ENCODE measurements around the gene F2.

GRCh38 chr11:46743043-46743442, 24.0 kb downstream of the F2 start:
- no peak for TF ChIP-seq EZH2 (IDR thresholded peaks at IDR 0.05; ENCODE audit: insufficient read depth, poor library complexity, severe bottlenecking)
- no peak for TF ChIP-seq EZH2phosphoT487 (IDR thresholded peaks at IDR 0.05; ENCODE audit: insufficient read depth, low read depth)
